Liver (tissue), 3 donors: ENCODE measurements around the gene PTBP3.

Experiments
- CTCF ChIP-seq: fragments of 150-350 bp; IDR thresholded peaks from 2 replicates; pipeline ENCODE4 v1.5.1; 2017; ENCODE audit warnings: improper control_type of control experiment, low read depth, low read length; ENCODE audit not compliant: missing input control
- FOXA1 ChIP-seq: IDR thresholded peaks from 2 replicates; pipeline ENCODE4 v1.6.1; 2016; ENCODE audit warnings: antibody characterized with exemption
- GABPA ChIP-seq, 2 donors: IDR thresholded peaks in 1 of 2; conservative IDR thresholded peaks in 1 of 2; 2 replicates each; pipeline ENCODE4 v1.6.1; 2016; ENCODE audit warnings: antibody characterized with exemption in 2 of 2, mild to moderate bottlenecking in 1 of 2, moderate library complexity in 1 of 2
- HNF4G ChIP-seq: IDR thresholded peaks from 2 replicates; pipeline ENCODE4 v1.6.1; 2016; ENCODE audit warnings: antibody characterized with exemption
- RAD21 ChIP-seq, 2 donors: IDR thresholded peaks; 2 replicates each; pipeline ENCODE4 v1.6.1; 2016; ENCODE audit warnings: antibody characterized with exemption in 2 of 2, mild to moderate bottlenecking in 2 of 2
- RXRA ChIP-seq, 2 donors: IDR thresholded peaks; 2 replicates each; pipeline ENCODE4 v1.6.1; 2017 to 2018; ENCODE audit warnings: antibody characterized with exemption in 2 of 2, mild to moderate bottlenecking in 1 of 2
- SP1 ChIP-seq: IDR thresholded peaks from 2 replicates; pipeline ENCODE4 v1.6.1; 2018; ENCODE audit warnings: antibody characterized with exemption, mild to moderate bottlenecking
- TF ChIP-seq, protein P1 (sequence below): IDR thresholded peaks from 2 replicates; pipeline ENCODE4 v1.6.1; 2016; ENCODE audit warnings: antibody characterized with exemption
- TF ChIP-seq, protein P2 (sequence below): IDR thresholded peaks from 2 replicates; pipeline ENCODE4 v1.6.1; 2016; ENCODE audit warnings: antibody characterized with exemption, mild to moderate bottlenecking
- TF ChIP-seq, protein P3 (sequence below): IDR thresholded peaks from 2 replicates; pipeline ENCODE4 v1.6.1; 2016; ENCODE audit warnings: antibody characterized with exemption
- donor health status: healthy.
- donor health status: healthy.

GRCh38 chr9:112180387-112180881 lies 153.0 kb downstream of the PTBP3 start:
- no peak for TF ChIP-seq CTCF
- TF ChIP-seq RXRA (IDR thresholded peaks at IDR 0.05), result no peak
- TF ChIP-seq, protein P1, sequence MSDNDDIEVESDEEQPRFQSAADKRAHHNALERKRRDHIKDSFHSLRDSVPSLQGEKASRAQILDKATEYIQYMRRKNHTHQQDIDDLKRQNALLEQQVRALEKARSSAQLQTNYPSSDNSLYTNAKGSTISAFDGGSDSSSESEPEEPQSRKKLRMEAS, result no peak
- no peak for TF ChIP-seq GABPA (IDR thresholded peaks at IDR 0.05 in 1 of 2, conservative IDR thresholded peaks at IDR 0.05 in 1 of 2)
- TF ChIP-seq RAD21 (IDR thresholded peaks at IDR 0.05), result no peak
- no peak for TF ChIP-seq SP1
- TF ChIP-seq, protein P2, sequence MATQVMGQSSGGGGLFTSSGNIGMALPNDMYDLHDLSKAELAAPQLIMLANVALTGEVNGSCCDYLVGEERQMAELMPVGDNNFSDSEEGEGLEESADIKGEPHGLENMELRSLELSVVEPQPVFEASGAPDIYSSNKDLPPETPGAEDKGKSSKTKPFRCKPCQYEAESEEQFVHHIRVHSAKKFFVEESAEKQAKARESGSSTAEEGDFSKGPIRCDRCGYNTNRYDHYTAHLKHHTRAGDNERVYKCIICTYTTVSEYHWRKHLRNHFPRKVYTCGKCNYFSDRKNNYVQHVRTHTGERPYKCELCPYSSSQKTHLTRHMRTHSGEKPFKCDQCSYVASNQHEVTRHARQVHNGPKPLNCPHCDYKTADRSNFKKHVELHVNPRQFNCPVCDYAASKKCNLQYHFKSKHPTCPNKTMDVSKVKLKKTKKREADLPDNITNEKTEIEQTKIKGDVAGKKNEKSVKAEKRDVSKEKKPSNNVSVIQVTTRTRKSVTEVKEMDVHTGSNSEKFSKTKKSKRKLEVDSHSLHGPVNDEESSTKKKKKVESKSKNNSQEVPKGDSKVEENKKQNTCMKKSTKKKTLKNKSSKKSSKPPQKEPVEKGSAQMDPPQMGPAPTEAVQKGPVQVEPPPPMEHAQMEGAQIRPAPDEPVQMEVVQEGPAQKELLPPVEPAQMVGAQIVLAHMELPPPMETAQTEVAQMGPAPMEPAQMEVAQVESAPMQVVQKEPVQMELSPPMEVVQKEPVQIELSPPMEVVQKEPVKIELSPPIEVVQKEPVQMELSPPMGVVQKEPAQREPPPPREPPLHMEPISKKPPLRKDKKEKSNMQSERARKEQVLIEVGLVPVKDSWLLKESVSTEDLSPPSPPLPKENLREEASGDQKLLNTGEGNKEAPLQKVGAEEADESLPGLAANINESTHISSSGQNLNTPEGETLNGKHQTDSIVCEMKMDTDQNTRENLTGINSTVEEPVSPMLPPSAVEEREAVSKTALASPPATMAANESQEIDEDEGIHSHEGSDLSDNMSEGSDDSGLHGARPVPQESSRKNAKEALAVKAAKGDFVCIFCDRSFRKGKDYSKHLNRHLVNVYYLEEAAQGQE, result no peak
- no peak for TF ChIP-seq HNF4G
- no peak for TF ChIP-seq FOXA1
- TF ChIP-seq, protein P3, sequence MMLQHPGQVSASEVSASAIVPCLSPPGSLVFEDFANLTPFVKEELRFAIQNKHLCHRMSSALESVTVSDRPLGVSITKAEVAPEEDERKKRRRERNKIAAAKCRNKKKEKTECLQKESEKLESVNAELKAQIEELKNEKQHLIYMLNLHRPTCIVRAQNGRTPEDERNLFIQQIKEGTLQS, result no peak
